Mucosa of rectum (tissue), 2 donors: ENCODE results near the gene IL12A.

ENCODE experiments used
- H3K27ac ChIP-seq, 2 donors: one replicate each; pipeline ENCODE4 v1.7.0; 2013; ENCODE audit warnings: inconsistent platforms in 2 of 2, low read depth in 2 of 2, low read length in 2 of 2
- H3K27me3 ChIP-seq, 2 donors: one replicate each; pipeline ENCODE4 v1.7.0; 2013; ENCODE audit warnings: low read length in 2 of 2; ENCODE audit not compliant: control insufficient read depth in 2 of 2, insufficient read depth in 2 of 2
- H3K36me3 ChIP-seq, 2 donors: one replicate each; pipeline ENCODE4 v1.7.0; 2013; ENCODE audit warnings: low read length in 2 of 2; ENCODE audit not compliant: control insufficient read depth in 2 of 2, insufficient read depth in 2 of 2
- H3K4me1 ChIP-seq, 2 donors: one replicate each; pipeline ENCODE4 v1.7.0; 2013; ENCODE audit warnings: low read length in 2 of 2, mild to moderate bottlenecking in 1 of 2; ENCODE audit not compliant: control insufficient read depth in 2 of 2, insufficient read depth in 2 of 2
- H3K4me3 ChIP-seq, 2 donors: one replicate each; pipeline ENCODE4 v1.7.0; 2013; ENCODE audit warnings: low read length in 2 of 2
- H3K9ac ChIP-seq, 2 donors: one replicate each; pipeline ENCODE4 v1.7.0; 2013; ENCODE audit warnings: low read length in 2 of 2, low read depth in 1 of 2, mild to moderate bottlenecking in 1 of 2
- H3K9me3 ChIP-seq, 2 donors: one replicate each; pipeline ENCODE4 v1.7.0; 2013; ENCODE audit warnings: low read length in 2 of 2; ENCODE audit not compliant: control insufficient read depth in 2 of 2
- donor health status: healthy.
- donor health status: Normal muscosa, but diverticular disease.

The IL12A gene

DNA sequence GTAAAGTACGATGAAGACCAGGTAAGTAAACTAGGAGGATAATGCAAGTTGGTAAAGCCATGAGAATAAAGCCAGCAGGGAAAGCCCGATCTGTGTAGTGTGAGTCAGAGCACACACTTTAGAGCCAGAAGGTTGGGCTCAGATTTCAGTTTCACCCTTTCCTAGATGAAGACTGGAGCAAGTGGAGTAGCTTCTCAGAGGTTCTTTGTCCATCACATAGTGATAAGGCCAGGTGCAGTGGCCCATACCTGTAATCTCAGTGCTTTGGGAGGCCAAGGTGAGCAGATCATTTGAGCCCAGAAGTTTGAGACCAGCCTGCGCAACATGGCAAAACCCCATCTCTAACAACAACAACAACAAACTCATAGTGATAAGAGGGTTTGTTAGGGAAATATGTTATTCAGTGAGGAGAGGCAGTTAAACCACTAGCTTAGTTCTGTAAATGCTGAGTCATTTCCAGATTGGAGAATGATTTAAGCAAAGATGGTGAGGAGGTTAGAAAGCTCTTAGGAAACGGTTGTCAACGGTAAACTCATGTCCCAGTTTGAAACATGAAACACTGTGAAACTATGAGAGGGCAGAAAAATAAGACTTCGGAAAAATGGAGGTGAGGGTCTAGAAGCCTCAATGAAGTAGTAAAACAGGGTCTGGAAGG lies 39.0 kb downstream of the IL12A start:
- no peak overlapping the region for H3K27ac ChIP-seq
- H3K27me3 ChIP-seq = no peaks in the 10 kb centered on the region
- H3K4me3 ChIP-seq = no peak overlapping the region
- H3K36me3 ChIP-seq = no peaks in the 10 kb centered on the region
- H3K4me1 ChIP-seq = no peaks in the 10 kb centered on the region
- no peak overlapping the region for H3K9ac ChIP-seq
- no peaks in the 10 kb centered on the region for H3K9me3 ChIP-seq

GRCh38 chr3:160035757-160036156 lies 47.1 kb downstream of the IL12A start:
- H3K4me1 ChIP-seq = no peaks in the 10 kb centered on the region
- no peaks in the 10 kb centered on the region for H3K9me3 ChIP-seq
- no peak overlapping the region for H3K27ac ChIP-seq
- H3K36me3 ChIP-seq = no peaks in the 10 kb centered on the region
- no peak overlapping the region for H3K4me3 ChIP-seq
- H3K27me3 ChIP-seq = peaks cover 7% of the 10 kb centered on the region in 2 donors
- H3K9ac ChIP-seq = no peak overlapping the region

DNA sequence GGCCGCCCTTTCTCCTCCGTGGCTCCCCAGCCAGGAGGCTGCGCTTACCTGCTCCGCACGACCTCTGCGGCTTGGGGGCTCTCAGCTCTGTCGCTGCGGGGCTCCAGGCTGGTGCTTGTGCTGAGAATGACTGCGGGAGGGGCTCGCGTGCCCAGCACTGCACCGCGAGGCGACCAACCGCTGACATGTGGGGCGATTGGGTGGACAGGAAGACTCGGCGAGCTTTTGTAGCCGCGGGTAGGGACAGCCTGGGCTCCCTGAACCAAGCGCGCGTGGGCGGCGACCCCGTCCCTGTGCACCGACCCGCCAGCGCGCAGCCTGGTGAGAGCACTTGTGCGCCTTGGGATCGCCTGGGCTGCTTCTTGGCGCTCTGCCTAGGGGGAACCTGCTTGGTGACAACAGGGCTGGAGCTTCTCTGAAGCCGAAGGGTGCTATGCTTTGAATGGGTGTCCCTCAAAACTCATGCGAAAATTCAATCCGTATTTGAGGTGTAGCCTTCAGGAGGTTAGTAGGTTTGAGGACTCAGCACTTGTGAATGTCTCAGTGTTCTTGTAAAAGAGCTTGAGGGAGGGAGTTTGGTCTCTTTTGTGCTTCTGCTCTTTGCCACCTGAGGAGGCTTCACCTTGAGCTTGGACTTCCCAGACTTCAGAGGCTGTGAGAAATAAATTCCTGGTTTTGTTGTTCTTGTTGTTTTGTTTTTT lies 50.4 kb downstream of the IL12A start:
- peaks cover 0 to 2% of the 10 kb centered on the region in 2 donors for H3K9me3 ChIP-seq
- no peak overlapping the region for H3K9ac ChIP-seq
- H3K27me3 ChIP-seq = peaks cover 7% of the 10 kb centered on the region in 2 donors
- H3K27ac ChIP-seq = no peak overlapping the region
- H3K36me3 ChIP-seq = no peaks in the 10 kb centered on the region
- H3K4me1 ChIP-seq = no peaks in the 10 kb centered on the region
- H3K4me3 ChIP-seq = no peak overlapping the region

GRCh38 chr3:160040181-160040580 lies 51.5 kb downstream of the IL12A start:
- Histone ChIP-seq H3K27ac (no peak overlapping the region), H3K27me3 (peaks cover 7% of the 10 kb centered on the region in 2 donors), H3K36me3 (no peaks in the 10 kb centered on the region), H3K4me1 (no peaks in the 10 kb centered on the region), H3K9me3 (peaks cover 0 to 2% of the 10 kb centered on the region in 2 donors), H3K4me3 (no peak overlapping the region), H3K9ac (no peak overlapping the region)

DNA sequence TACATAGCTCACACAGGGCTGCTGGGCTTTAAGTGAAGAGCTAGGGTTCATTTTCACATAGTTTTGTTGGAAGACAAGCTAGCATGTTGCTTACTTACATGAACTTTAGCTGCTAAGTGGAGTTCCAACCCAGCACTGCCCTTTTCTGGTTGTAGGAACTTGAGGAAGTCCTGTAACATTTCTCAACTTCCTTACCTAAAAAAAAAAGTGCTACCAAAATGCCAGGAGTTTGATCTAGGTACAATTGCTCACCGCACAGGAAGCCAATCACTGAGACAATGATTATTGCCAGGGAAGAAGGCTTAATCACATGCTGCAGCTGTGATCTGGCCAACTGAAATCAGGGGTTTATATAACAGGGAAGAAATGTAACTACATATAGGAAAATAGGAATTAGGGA lies 52.8 kb downstream of the IL12A start:
- H3K9me3 ChIP-seq = peaks cover 0 to 2% of the 10 kb centered on the region in 2 donors
- no peak overlapping the region for H3K27ac ChIP-seq
- no peak overlapping the region for H3K9ac ChIP-seq
- H3K27me3 ChIP-seq = peaks cover 7% of the 10 kb centered on the region in 2 donors
- H3K4me1 ChIP-seq = no peaks in the 10 kb centered on the region
- no peak overlapping the region for H3K4me3 ChIP-seq
- no peaks in the 10 kb centered on the region for H3K36me3 ChIP-seq

DNA sequence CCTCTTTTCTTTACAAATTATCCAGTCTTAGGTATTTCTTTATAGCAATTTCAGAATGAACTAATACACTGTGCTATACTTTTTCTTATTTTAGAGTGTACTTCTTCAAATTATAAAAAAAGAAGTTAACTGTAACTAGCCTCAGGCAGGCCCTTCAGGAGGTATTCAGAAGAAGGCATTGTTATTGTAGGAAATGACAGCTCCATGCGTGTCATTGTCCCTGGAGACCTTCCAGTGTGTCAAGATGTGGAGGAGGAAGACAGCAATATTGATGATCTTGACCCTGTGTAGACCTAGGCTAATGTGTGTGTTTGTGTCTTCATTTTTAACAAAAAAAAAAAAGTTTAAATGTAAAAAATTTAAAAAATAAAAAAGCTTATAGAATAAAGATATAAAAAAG lies 55.5 kb downstream of the IL12A start:
- Histone ChIP-seq H3K27me3 (peaks cover 2 to 3% of the 10 kb centered on the region in 2 donors), H3K4me3 (no peak overlapping the region), H3K9ac (no peak overlapping the region), H3K27ac (no peak overlapping the region), H3K36me3 (no peaks in the 10 kb centered on the region), H3K9me3 (peaks cover 0 to 2% of the 10 kb centered on the region in 2 donors), H3K4me1 (no peaks in the 10 kb centered on the region)
